ENCODE results near the gene FHIT. TPM values are rescaled to one million over a fixed set of nuclear protein-coding genes. Genes with fewer than 3 reads are reported as not detected.
"Not testable (repeated sequence)": the region's sequence is repeated elsewhere in the genome, so short reads cannot be mapped to it uniquely, and the experiment has no call there.

The FHIT gene
- total RNA-seq, 1 experiment from 2014 or later: 0.10 TPM

GRCh38 chr3:59808446-59808845 is 1442.8 kb downstream of the FHIT start:
- no peak for DNase-seq (ENCODE audit: low spot score)

GRCh38 chr3:59803268-59803667 is 1448.0 kb downstream of the FHIT start:
- no peak for DNase-seq (ENCODE audit: low spot score)

- not testable (repeated sequence) for DNase-seq (ENCODE audit: low spot score)
These were observed 1448.8 kb downstream of the FHIT start for GRCh38 chr3:59802453-59802852.

GRCh38 chr3:59802045-59802444 is 1449.2 kb downstream of the FHIT start:
- DNase-seq (ENCODE audit: low spot score): no peak

- DNase-seq (ENCODE audit: low spot score): no peak
These were observed 1450.8 kb downstream of the FHIT start for GRCh38 chr3:59800481-59800880.

- DNase-seq (ENCODE audit: low spot score): no peak
These were observed 1452.7 kb downstream of the FHIT start for GRCh38 chr3:59798372-59799086.

- no peak for DNase-seq (ENCODE audit: low spot score)
These were observed 1453.7 kb downstream of the FHIT start for GRCh38 chr3:59797533-59797932.

- no peak for DNase-seq (ENCODE audit: low spot score)
These were observed 1454.8 kb downstream of the FHIT start for GRCh38 chr3:59796456-59796855.

GRCh38 chr3:59795756-59796155 is 1455.5 kb downstream of the FHIT start:
- no peak for DNase-seq (ENCODE audit: low spot score)

GRCh38 chr3:59793976-59794375 is 1457.3 kb downstream of the FHIT start:
- no peak for DNase-seq (ENCODE audit: low spot score)

- DNase-seq (ENCODE audit: low spot score): no peak
These were observed 1459.4 kb downstream of the FHIT start for GRCh38 chr3:59791774-59792308.

GRCh38 chr3:59790241-59790640 is 1461.0 kb downstream of the FHIT start:
- no peak for DNase-seq (ENCODE audit: low spot score)

- no peak for DNase-seq (ENCODE audit: low spot score)
These were observed 1462.5 kb downstream of the FHIT start for GRCh38 chr3:59788801-59789200.

GRCh38 chr3:59788133-59788532 is 1463.1 kb downstream of the FHIT start:
- no peak for DNase-seq (ENCODE audit: low spot score)

- no peak for DNase-seq (ENCODE audit: low spot score)
These were observed 1464.9 kb downstream of the FHIT start for GRCh38 chr3:59786374-59786773.

GRCh38 chr3:59784164-59784563 is 1467.1 kb downstream of the FHIT start:
- no peak for DNase-seq (ENCODE audit: low spot score)

- no peak for DNase-seq (ENCODE audit: low spot score)
These were observed 1467.7 kb downstream of the FHIT start for GRCh38 chr3:59783468-59783988.

GRCh38 chr3:59782664-59783063 is 1468.6 kb downstream of the FHIT start:
- DNase-seq (ENCODE audit: low spot score): no peak

- no peak for DNase-seq (ENCODE audit: low spot score)
These were observed 1471.0 kb downstream of the FHIT start for GRCh38 chr3:59780209-59780608.

- no peak for DNase-seq (ENCODE audit: low spot score)
These were observed 1472.0 kb downstream of the FHIT start for GRCh38 chr3:59779260-59779659.

GRCh38 chr3:59777667-59778077 is 1473.6 kb downstream of the FHIT start:
- no peak for DNase-seq (ENCODE audit: low spot score)

GRCh38 chr3:59777066-59777465 is 1474.2 kb downstream of the FHIT start:
- DNase-seq (ENCODE audit: low spot score): no peak

- DNase-seq (ENCODE audit: low spot score): no peak
These were observed 1475.4 kb downstream of the FHIT start for GRCh38 chr3:59775761-59776325.

Measured in A172 (cell line).